Mesenchymal stem cell (in vitro differentiated cells and primary cell): ENCODE measurements around the gene TSPAN5.

ENCODE experiments used
- DNase-seq: peaks from one replicate; pipeline ENCODE4 v3.0.0-alpha.2; 2013
- H2AFZ ChIP-seq: one replicate; pipeline ENCODE4 v1.6.1; 2013; ENCODE audit warnings: low read depth, mild to moderate bottlenecking, control low read depth, inconsistent platforms, low read length, moderate library complexity
- H2AK5ac ChIP-seq: 2 replicates; pipeline ENCODE4 v1.6.1; 2013; ENCODE audit warnings: low read length, moderate library complexity, mild to moderate bottlenecking, inconsistent platforms; ENCODE audit not compliant: severe bottlenecking
- H2BK120ac ChIP-seq: one replicate; pipeline ENCODE4 v1.6.1; 2013; ENCODE audit warnings: low read depth, mild to moderate bottlenecking, inconsistent platforms, low read length, moderate library complexity
- H2BK12ac ChIP-seq, 2 experiments: one replicate each; pipeline ENCODE4 v1.6.1; 2013; ENCODE audit warnings: inconsistent platforms in 2 of 2, low read length in 2 of 2, mild to moderate bottlenecking in 2 of 2, moderate library complexity in 2 of 2, control low read depth in 1 of 2
- H2BK15ac ChIP-seq: one replicate; pipeline ENCODE4 v1.6.1; 2013; ENCODE audit warnings: mild to moderate bottlenecking, low read depth, inconsistent platforms; ENCODE audit not compliant: poor library complexity, severe bottlenecking
- H2BK5ac ChIP-seq: 2 replicates; pipeline ENCODE4 v1.6.1; 2013; ENCODE audit warnings: low read depth, mild to moderate bottlenecking, low read length, control low read depth, inconsistent platforms; ENCODE audit not compliant: poor library complexity, severe bottlenecking
- H3K14ac ChIP-seq, 2 experiments: one replicate each; pipeline ENCODE4 v1.6.1; 2013; ENCODE audit warnings: inconsistent platforms in 2 of 2, low read length in 2 of 2, control low read depth in 1 of 2, mild to moderate bottlenecking in 1 of 2, moderate library complexity in 1 of 2
- H3K18ac ChIP-seq, 2 experiments: one replicate each; pipeline ENCODE4 v1.6.1; 2013; ENCODE audit warnings: inconsistent platforms in 2 of 2, low read length in 2 of 2, control low read depth in 1 of 2, low read depth in 1 of 2, mild to moderate bottlenecking in 1 of 2
- H3K23ac ChIP-seq, 2 experiments: one replicate each; pipeline ENCODE4 v1.6.1; 2013; ENCODE audit warnings: inconsistent platforms in 2 of 2, low read length in 2 of 2, mild to moderate bottlenecking in 2 of 2, moderate library complexity in 2 of 2, control low read depth in 1 of 2
- H3K27ac ChIP-seq: 2 replicates; pipeline ENCODE4 v1.5.1; 2013; ENCODE audit warnings: mild to moderate bottlenecking, moderate library complexity, low read length, control low read depth, inconsistent platforms; ENCODE audit not compliant: poor library complexity, severe bottlenecking
- H3K27me3 ChIP-seq, 2 experiments: 2 replicates each; pipeline versions ENCODE4 v1.6.1 to v1.7.0; 2013; ENCODE audit warnings: low read length in 2 of 2, mild to moderate bottlenecking in 2 of 2, moderate library complexity in 2 of 2, control low read depth in 1 of 2, inconsistent platforms in 1 of 2; ENCODE audit not compliant: control insufficient read depth in 1 of 2, insufficient read depth in 1 of 2
- H3K36me3 ChIP-seq, 2 experiments: 2 replicates each; pipeline versions ENCODE4 v1.6.1 to v1.7.0; 2013; ENCODE audit warnings: low read length in 2 of 2, control low read depth in 1 of 2, inconsistent platforms in 1 of 2, low read depth in 1 of 2, mild to moderate bottlenecking in 1 of 2; ENCODE audit not compliant: insufficient read depth in 2 of 2, control insufficient read depth in 1 of 2
- H3K4ac ChIP-seq, 2 experiments: one replicate each; pipeline ENCODE4 v1.6.1; 2013; ENCODE audit warnings: inconsistent platforms in 2 of 2, low read length in 2 of 2, mild to moderate bottlenecking in 2 of 2, moderate library complexity in 2 of 2, control low read depth in 1 of 2, low read depth in 1 of 2
- H3K4me1 ChIP-seq: 2 replicates; pipeline ENCODE4 v1.6.1; 2013; ENCODE audit warnings: low read depth, low read length, control low read depth; ENCODE audit not compliant: control insufficient read depth, insufficient read depth
- H3K4me2 ChIP-seq: 2 replicates; pipeline ENCODE4 v1.6.1; 2013; ENCODE audit warnings: low read length, mild to moderate bottlenecking, inconsistent platforms; ENCODE audit not compliant: poor library complexity, severe bottlenecking
- H3K4me3 ChIP-seq, 2 experiments: 2 replicates each; pipeline versions ENCODE4 v1.5.1 to v1.7.0; 2013; ENCODE audit warnings: low read length in 2 of 2, mild to moderate bottlenecking in 2 of 2, control low read depth in 1 of 2, low read depth in 1 of 2; ENCODE audit not compliant: insufficient read depth in 1 of 2
- H3K79me1 ChIP-seq: replicated peaks from 2 replicates; pipeline ENCODE4 v1.6.1; 2013; ENCODE audit warnings: mild to moderate bottlenecking, control low read depth, low read length, inconsistent platforms; ENCODE audit not compliant: poor library complexity, severe bottlenecking
- H3K9ac ChIP-seq: 2 replicates; pipeline ENCODE4 v1.7.0; 2013; ENCODE audit warnings: mild to moderate bottlenecking, low read length, moderate library complexity
- H3K9me3 ChIP-seq: 2 replicates; pipeline ENCODE4 v1.7.0; 2013; ENCODE audit warnings: mild to moderate bottlenecking, low read length; ENCODE audit not compliant: control insufficient read depth
- H4K8ac ChIP-seq: one replicate; pipeline ENCODE4 v1.6.1; 2013; ENCODE audit warnings: inconsistent platforms, mild to moderate bottlenecking, low read length, moderate library complexity
- H4K91ac ChIP-seq: one replicate; pipeline ENCODE4 v1.6.1; 2013; ENCODE audit warnings: mild to moderate bottlenecking, low read length, inconsistent platforms
- WGBS: methylation state at CpG from one replicate; pipeline ENCODE4 v1.1.7; 2013; ENCODE audit warnings: mixed read lengths; 5-methylcytosine and 5-hydroxymethylcytosine counted together

TSPAN5 gene

GRCh38 chr4:98657531-98658286, 702 bp downstream of the TSPAN5 start:
- WGBS, result under 1% methylated on average over 45 of the region's 46 CpGs
- peak overlapping the region; percentile 13 for H2BK15ac ChIP-seq
- peak overlapping the region; percentile 71 for H2AFZ ChIP-seq
- peak overlapping the region in 1 of 2 experiments; percentile 97 for H3K14ac ChIP-seq
- no peaks in the 10 kb centered on the region for H3K27me3 ChIP-seq
- H3K79me1 ChIP-seq, result peaks cover 5% of the 10 kb centered on the region
- no peaks in the 10 kb centered on the region for H3K36me3 ChIP-seq
- no peak overlapping the region for H2AK5ac ChIP-seq
- no peaks in the 10 kb centered on the region for H3K9me3 ChIP-seq
- peak overlapping the region in 1 of 2 experiments; percentile 83 for H2BK12ac ChIP-seq
- H3K4ac ChIP-seq, result peak overlapping the region in 1 of 2 experiments; percentile 94
- H3K4me2 ChIP-seq, result peak overlapping the region; percentile 84
- peak overlapping the region; percentile 9 for H2BK120ac ChIP-seq
- DNase-seq, result peak; percentile 81
- H3K9ac ChIP-seq, result peak overlapping the region; percentile 93
- H3K4me1 ChIP-seq, result peaks cover 7% of the 10 kb centered on the region
- peak overlapping the region; percentile 58 to 89 for H3K18ac ChIP-seq
- peak overlapping the region; percentile 82 for H3K27ac ChIP-seq
- peak overlapping the region in 1 of 2 experiments; percentile 92 for H3K23ac ChIP-seq
- peak overlapping the region; percentile 46 for H2BK5ac ChIP-seq
- no peak overlapping the region for H4K8ac ChIP-seq
- peak overlapping the region; percentile 9 for H4K91ac ChIP-seq
- peak overlapping the region; percentile 85 to 97 for H3K4me3 ChIP-seq

- H3K4me2 ChIP-seq, result peak overlapping the region; percentile 84
- peak overlapping the region in 1 of 2 experiments; percentile 24 for H3K18ac ChIP-seq
- peak overlapping the region in 1 of 2 experiments; percentile 97 for H3K4me3 ChIP-seq
- no peak overlapping the region for H2AK5ac ChIP-seq
- no peaks in the 10 kb centered on the region for H3K9me3 ChIP-seq
- H3K4ac ChIP-seq, result no peak overlapping the region
- peak overlapping the region; percentile 82 for H3K27ac ChIP-seq
- peak overlapping the region; percentile 93 for H3K9ac ChIP-seq
- no peak overlapping the region for H3K14ac ChIP-seq
- peaks cover 7% of the 10 kb centered on the region for H3K4me1 ChIP-seq
- H2BK15ac ChIP-seq, result no peak overlapping the region
- no peak overlapping the region for H2BK5ac ChIP-seq
- DNase-seq, result peak; percentile 9
- H2BK12ac ChIP-seq, result no peak overlapping the region
- no peak overlapping the region for H4K8ac ChIP-seq
- H2AFZ ChIP-seq, result no peak overlapping the region
- H3K23ac ChIP-seq, result no peak overlapping the region
- 48% methylated on average over 5 of the region's 6 CpGs for WGBS
- no peaks in the 10 kb centered on the region for H3K27me3 ChIP-seq
- H3K36me3 ChIP-seq, result no peaks in the 10 kb centered on the region
- no peak overlapping the region for H2BK120ac ChIP-seq
- no peak overlapping the region for H4K91ac ChIP-seq
- H3K79me1 ChIP-seq, result peaks cover 5% of the 10 kb centered on the region
These were observed 1.5 kb downstream of the TSPAN5 start for GRCh38 chr4:98656886-98657285.

- H3K27ac ChIP-seq, result peak overlapping the region; percentile 36
- H3K18ac ChIP-seq, result no peak overlapping the region
- no peak overlapping the region for H2AFZ ChIP-seq
- no peak overlapping the region for H2BK15ac ChIP-seq
- H2BK120ac ChIP-seq, result no peak overlapping the region
- H3K4ac ChIP-seq, result no peak overlapping the region
- H3K23ac ChIP-seq, result no peak overlapping the region
- peaks cover 5% of the 10 kb centered on the region for H3K79me1 ChIP-seq
- no peaks in the 10 kb centered on the region for H3K36me3 ChIP-seq
- no peaks in the 10 kb centered on the region for H3K9me3 ChIP-seq
- H2BK12ac ChIP-seq, result no peak overlapping the region
- H3K4me3 ChIP-seq, result peak overlapping the region in 1 of 2 experiments; percentile 97
- 50% methylated on average over 2 of the region's 5 CpGs for WGBS
- no peak overlapping the region for H2BK5ac ChIP-seq
- H4K91ac ChIP-seq, result no peak overlapping the region
- peaks cover 7% of the 10 kb centered on the region for H3K4me1 ChIP-seq
- H4K8ac ChIP-seq, result no peak overlapping the region
- DNase-seq, result no peak
- peak overlapping the region; percentile 69 for H3K4me2 ChIP-seq
- H3K14ac ChIP-seq, result no peak overlapping the region
- no peak overlapping the region for H2AK5ac ChIP-seq
- H3K9ac ChIP-seq, result peak overlapping the region; percentile 93
- H3K27me3 ChIP-seq, result no peaks in the 10 kb centered on the region
These were observed 2.0 kb downstream of the TSPAN5 start for GRCh38 chr4:98656443-98656842.
